ENCODE results near the gene FHIT. TPM values are rescaled to one million over a fixed set of nuclear protein-coding genes. Genes with fewer than 3 reads are reported as not detected.

FHIT gene
- total and polyA plus RNA-seq, 11 donors = 4.2 to 26.8 (median 16.5) TPM

- ATAC-seq (no peak), DNase-seq (no peak)
- 90 to 94% (median 92%) methylated on average over 7 of the region's 7 CpGs for WGBS, 4 donors
- Histone ChIP-seq H3K4me3 (no peak overlapping the region), H3K27me3 (no peaks in the 10 kb centered on the region), H3K27ac (no peak overlapping the region), H3K36me3 (no peaks in the 10 kb centered on the region), H3K4me1 (peaks cover 0 to 6% (median 0%) of the 10 kb centered on the region in 12 donors), H3K9me3 (no peaks in the 10 kb centered on the region)
- no peak for TF ChIP-seq POLR2A (IDR thresholded peaks at IDR 0.05)
- TF ChIP-seq CTCF (IDR thresholded peaks at IDR 0.05) = no peak
- intact Hi-C loops (cut with DNase I) = no loop called here
Measured at GRCh38 chr3:60027335-60027734, 1223.9 kb downstream of the FHIT start.

GRCh38 chr3:60025096-60026050, 1225.9 kb downstream of the FHIT start:
- TF ChIP-seq CTCF (IDR thresholded peaks at IDR 0.05) (no peak), POLR2A (IDR thresholded peaks at IDR 0.05) (no peak)
- DNase-seq (no peak), ATAC-seq (no peak)
- Histone ChIP-seq H3K4me1 (peaks cover 0 to 6% (median 0%) of the 10 kb centered on the region in 12 donors), H3K4me3 (no peak overlapping the region), H3K36me3 (no peaks in the 10 kb centered on the region), H3K27me3 (no peaks in the 10 kb centered on the region), H3K9me3 (no peaks in the 10 kb centered on the region), H3K27ac (no peak overlapping the region)
- intact Hi-C loops (cut with DNase I) = no loop called here
- 82 to 85% (median 84%) methylated on average over 3 of the region's 3 CpGs for WGBS, 4 donors

- ATAC-seq (no peak), DNase-seq (no peak)
- no peaks in the 10 kb centered on the region for H3K27me3 ChIP-seq
- intact Hi-C loops (cut with DNase I) = no loop called here
- TF ChIP-seq CTCF (IDR thresholded peaks at IDR 0.05) (no peak), POLR2A (IDR thresholded peaks at IDR 0.05) (no peak)
- no peaks in the 10 kb centered on the region for H3K36me3 ChIP-seq
- H3K4me3 ChIP-seq = no peak overlapping the region
- 96 to 99% (median 98%) methylated on average over 2 of the region's 2 CpGs for WGBS, 4 donors
- H3K4me1 ChIP-seq = peaks cover 0 to 6% (median 0%) of the 10 kb centered on the region in 12 donors
- H3K9me3 ChIP-seq = no peaks in the 10 kb centered on the region
- no peak overlapping the region for H3K27ac ChIP-seq
Measured at GRCh38 chr3:60024400-60024799, 1226.9 kb downstream of the FHIT start.

GRCh38 chr3:60023189-60023588, 1228.1 kb downstream of the FHIT start:
- ATAC-seq = no peak
- Histone ChIP-seq H3K27ac (no peak overlapping the region), H3K36me3 (no peaks in the 10 kb centered on the region), H3K4me1 (peaks cover 0 to 6% (median 0%) of the 10 kb centered on the region in 12 donors), H3K4me3 (no peak overlapping the region), H3K9me3 (no peaks in the 10 kb centered on the region), H3K27me3 (no peaks in the 10 kb centered on the region)
- DNase-seq = no peak
- intact Hi-C loops (cut with DNase I) = no loop called here
- TF ChIP-seq CTCF (IDR thresholded peaks at IDR 0.05) (no peak), POLR2A (IDR thresholded peaks at IDR 0.05) (no peak)
